B cell (primary cell): Measurements from ENCODE around the gene TET2. TPM values are rescaled to one million over a fixed set of nuclear protein-coding genes. Genes with fewer than 3 reads are reported as not detected.

Source experiments
- ATAC-seq: fragments of 200-7000 bp; cut with Tn5 transposase; one replicate; pipeline ENCODE4 v1.10.0; 2021; ENCODE audit warnings: low read depth, mild to moderate bottlenecking, moderate number of reproducible peaks, moderate library complexity
- CTCF ChIA-PET: fragments of 350-600 bp; sonication (Branson Sonifier 250); formaldehyde crosslinking; loops from one replicate; lab custom pipeline; 2021; ENCODE audit warnings: antibody characterized with exemption, inconsistent platforms; lab: Charles Lee
- POLR2A ChIA-PET: fragments of 350-600 bp; sonication (Branson Sonifier 250); formaldehyde crosslinking; loops from one replicate; lab custom pipeline; 2021; ENCODE audit warnings: antibody characterized with exemption; lab: Charles Lee
- DNase-seq: peaks from one replicate; pipeline ENCODE4 v3.0.0; 2013
- H2AFZ ChIP-seq: 2 replicates; pipeline ENCODE4 v1.6.1; 2012; ENCODE audit warnings: mild to moderate bottlenecking, low read depth, low read length; ENCODE audit not compliant: insufficient read depth, poor library complexity, severe bottlenecking
- H3K27ac ChIP-seq, 2 donors: 1 replicate in 1 of 2; 2 replicates in 1 of 2; pipeline ENCODE4 v1.5.1; 2012 to 2013; ENCODE audit warnings: low read length in 2 of 2, mild to moderate bottlenecking in 2 of 2, moderate library complexity in 1 of 2
- H3K27me3 ChIP-seq, 4 experiments: fragments of 200-600 bp in 1 of 4; sonication (generic) in 1 of 4; replicated peaks in 1 of 4; 1 replicate in 2 of 4; 2 replicates in 2 of 4; pipeline versions ENCODE4 v1.6.1 to v1.7.0; 2013 to 2016; ENCODE audit warnings: low read length in 3 of 4, mild to moderate bottlenecking in 2 of 4, mixed read lengths in 1 of 4, moderate library complexity in 1 of 4; ENCODE audit not compliant: insufficient read depth in 4 of 4, control insufficient read depth in 3 of 4; ENCODE audit errors: control extremely low read depth in 1 of 4
- H3K36me3 ChIP-seq, 2 experiments: replicated peaks in 1 of 2; 1 replicate in 1 of 2; 2 replicates in 1 of 2; pipeline versions ENCODE4 v1.6.1 to v1.7.1; 2013; ENCODE audit warnings: low read length in 1 of 2; ENCODE audit not compliant: insufficient read depth in 2 of 2, control insufficient read depth in 1 of 2; ENCODE audit errors: control extremely low read depth in 1 of 2, extremely low read depth in 1 of 2
- H3K4me1 ChIP-seq, 2 donors: fragments of 200-600 bp in 1 of 2; sonication (generic) in 1 of 2; 1 replicate in 1 of 2; 2 replicates in 1 of 2; pipeline versions ENCODE4 v1.5.1 to v1.6.1; 2013 to 2017; ENCODE audit warnings: low read length in 2 of 2; ENCODE audit not compliant: control insufficient read depth in 2 of 2, insufficient read depth in 2 of 2
- H3K4me2 ChIP-seq: replicated peaks from 2 replicates; pipeline ENCODE3; 2012; ENCODE audit warnings: mild to moderate bottlenecking, low read depth, low read length; ENCODE audit not compliant: poor library complexity, severe bottlenecking
- H3K4me3 ChIP-seq, 5 experiments: fragments of 200-600 bp in 1 of 5; sonication (generic) in 1 of 5; 1 replicate in 3 of 5; 2 replicates in 2 of 5; pipeline versions ENCODE4 v1.5.1 to v1.7.0; 2011 to 2016; ENCODE audit warnings: low read length in 4 of 5, mild to moderate bottlenecking in 4 of 5, low read depth in 2 of 5, control low read depth in 1 of 5, moderate library complexity in 1 of 5; ENCODE audit not compliant: insufficient read depth in 1 of 5; ENCODE audit errors: control extremely low read depth in 1 of 5, extremely low read depth in 1 of 5
- H3K79me2 ChIP-seq: fragments of 200-600 bp; sonication (generic); one replicate; pipeline ENCODE4 v1.6.0; 2016; ENCODE audit warnings: low read length; ENCODE audit not compliant: control insufficient read depth, insufficient read depth
- H3K9ac ChIP-seq: fragments of 200-600 bp; sonication (generic); 2 replicates; pipeline ENCODE4 v1.6.1; 2017; ENCODE audit warnings: mild to moderate bottlenecking, low read length, moderate library complexity
- H3K9me3 ChIP-seq, 3 donors: one replicate each; pipeline versions ENCODE4 v1.6.1 to v1.7.1; 2013; ENCODE audit warnings: low read length in 2 of 3; ENCODE audit not compliant: control insufficient read depth in 2 of 3, insufficient read depth in 1 of 3; ENCODE audit errors: control extremely low read depth in 1 of 3
- H4K20me1 ChIP-seq: 2 replicates; pipeline ENCODE4 v1.6.0; 2012; ENCODE audit warnings: mild to moderate bottlenecking, low read length; ENCODE audit not compliant: insufficient read depth, control insufficient read depth, poor library complexity, severe bottlenecking
- H3K27ac Mint-ChIP-seq: one replicate; pipeline ENCODE4 v1.8.0; 2021; ENCODE audit warnings: mixed read lengths
- H3K27me3 Mint-ChIP-seq: one replicate; pipeline ENCODE4 v1.8.0; 2021; ENCODE audit warnings: mixed read lengths
- H3K4me1 Mint-ChIP-seq: one replicate; pipeline ENCODE4 v1.8.0; 2021; ENCODE audit warnings: mixed read lengths
- H3K4me3 Mint-ChIP-seq: one replicate; pipeline ENCODE4 v1.8.0; 2021; ENCODE audit warnings: mixed read lengths
- H3K9me3 Mint-ChIP-seq: one replicate; pipeline ENCODE4 v1.8.0; 2022; ENCODE audit warnings: mixed read lengths; ENCODE audit not compliant: insufficient read depth
- EZH2 ChIP-seq: IDR thresholded peaks from 2 replicates; pipeline ENCODE4 v1.6.1; 2012; ENCODE audit warnings: borderline replicate concordance, low read depth, mild to moderate bottlenecking, moderate library complexity, low read length; ENCODE audit not compliant: insufficient read depth, poor library complexity, severe bottlenecking
- WGBS: methylation state at CpG from one replicate; pipeline ENCODE4 v1.1.5; 2013; ENCODE audit warnings: missing lambda C conversion rate; ENCODE audit not compliant: insufficient coverage; 5-methylcytosine and 5-hydroxymethylcytosine counted together
- intact Hi-C: fragments of 100-400 bp; cut with micrococcal nuclease; formaldehyde crosslinking; loops from one replicate; pipeline ENCODE4 v1.10.0; 2022
- polyA plus RNA-seq: library from polyadenylated mRNA; depleted of rRNA; stranded (reverse); fragments of >200 nt; gene quantifications from 2 replicates; pipeline ENCODE4 v1.2.3, GENCODE V29; 2012
- total RNA-seq, 2 donors: library from RNA; stranded (reverse); fragments of 120-200 nt in 1 of 2; gene quantifications; 1 replicate in 1 of 2; 2 replicates in 1 of 2; pipeline versions ENCODE4 v1.2.3 to v1.2.4, GENCODE V29; 2013 to 2022
- TF ChIP-seq, protein P1 (sequence below): fragments of 200-600 bp; IDR thresholded peaks from one replicate; pipeline ENCODE4 v1.8.0; 2022; ENCODE audit warnings: antibody characterized with exemption, mild to moderate bottlenecking

Gene TET2
- total and polyA plus RNA-seq, 2 donors (not counting 1 experiment from before 2014, with no cell fraction given), result 7.1 to 56.8 TPM

GRCh38 chr4:105318486-105318885 is 171.8 kb downstream of the TET2 start:
- H3K4me3 ChIP-seq, result no peak overlapping the region
- ATAC-seq (no peak), DNase-seq (no peak)
- no peaks in the 10 kb centered on the region for H3K79me2 ChIP-seq
- H2AFZ ChIP-seq, result no peak overlapping the region
- intact Hi-C loops, result no loop called here
- no peak overlapping the region for H3K27ac ChIP-seq
- Mint-ChIP-seq H3K4me3 (no peak overlapping the region), H3K27ac (no peak overlapping the region), H3K27me3 (no peaks in the 10 kb centered on the region), H3K4me1 (no peaks in the 10 kb centered on the region), H3K9me3 (no peaks in the 10 kb centered on the region)
- peaks cover 0 to 5% (median 0%) of the 10 kb centered on the region in 3 donors for H3K9me3 ChIP-seq
- no peak overlapping the region for H3K4me2 ChIP-seq
- ChIA-PET CTCF (no interaction called here), POLR2A (no interaction called here)
- no peaks in the 10 kb centered on the region for H3K4me1 ChIP-seq
- H3K27me3 ChIP-seq, result no peaks in the 10 kb centered on the region
- no CpG with 5 or more reads among the region's 1 CpG for WGBS
- no peaks in the 10 kb centered on the region for H4K20me1 ChIP-seq
- H3K9ac ChIP-seq, result no peak overlapping the region
- H3K36me3 ChIP-seq, result no peaks in the 10 kb centered on the region
- no peak for TF ChIP-seq EZH2
- TF ChIP-seq, protein P1, sequence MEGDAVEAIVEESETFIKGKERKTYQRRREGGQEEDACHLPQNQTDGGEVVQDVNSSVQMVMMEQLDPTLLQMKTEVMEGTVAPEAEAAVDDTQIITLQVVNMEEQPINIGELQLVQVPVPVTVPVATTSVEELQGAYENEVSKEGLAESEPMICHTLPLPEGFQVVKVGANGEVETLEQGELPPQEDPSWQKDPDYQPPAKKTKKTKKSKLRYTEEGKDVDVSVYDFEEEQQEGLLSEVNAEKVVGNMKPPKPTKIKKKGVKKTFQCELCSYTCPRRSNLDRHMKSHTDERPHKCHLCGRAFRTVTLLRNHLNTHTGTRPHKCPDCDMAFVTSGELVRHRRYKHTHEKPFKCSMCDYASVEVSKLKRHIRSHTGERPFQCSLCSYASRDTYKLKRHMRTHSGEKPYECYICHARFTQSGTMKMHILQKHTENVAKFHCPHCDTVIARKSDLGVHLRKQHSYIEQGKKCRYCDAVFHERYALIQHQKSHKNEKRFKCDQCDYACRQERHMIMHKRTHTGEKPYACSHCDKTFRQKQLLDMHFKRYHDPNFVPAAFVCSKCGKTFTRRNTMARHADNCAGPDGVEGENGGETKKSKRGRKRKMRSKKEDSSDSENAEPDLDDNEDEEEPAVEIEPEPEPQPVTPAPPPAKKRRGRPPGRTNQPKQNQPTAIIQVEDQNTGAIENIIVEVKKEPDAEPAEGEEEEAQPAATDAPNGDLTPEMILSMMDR, result no peak

DNA sequence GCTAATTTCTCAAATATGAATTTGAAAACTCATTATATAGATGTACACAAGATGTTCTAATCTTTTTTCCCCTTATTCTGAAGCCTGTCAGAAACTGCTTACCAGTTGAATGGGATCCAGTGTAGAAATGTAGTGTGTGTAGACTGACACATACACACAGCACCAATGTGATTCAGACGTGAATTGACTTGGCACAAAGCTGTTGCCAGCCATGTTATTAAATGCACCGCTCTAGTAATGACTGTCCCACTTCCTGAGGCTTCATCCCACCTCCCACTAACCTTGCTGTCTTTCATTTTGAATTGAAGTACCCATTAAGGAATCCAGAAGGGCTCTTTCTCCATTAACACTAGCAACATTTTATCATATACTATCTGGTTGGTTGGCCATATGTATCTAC is 180.5 kb downstream of the TET2 start:
- no peak overlapping the region for H3K27ac Mint-ChIP-seq
- DNase-seq (no peak), ATAC-seq (no peak)
- H3K27ac ChIP-seq, result no peak overlapping the region
- no peaks in the 10 kb centered on the region for H3K27me3 Mint-ChIP-seq
- no CpG with 5 or more reads among the region's 2 CpGs for whole genome bisulfite sequencing
- no peaks in the 10 kb centered on the region for H4K20me1 ChIP-seq
- no peak overlapping the region for H2AFZ ChIP-seq
- intact Hi-C loops, result no loop called here
- no peak overlapping the region for H3K4me3 Mint-ChIP-seq
- CTCF ChIA-PET, result no interaction called here
- no peaks in the 10 kb centered on the region for H3K9me3 ChIP-seq
- no peaks in the 10 kb centered on the region for H3K79me2 ChIP-seq
- H3K36me3 ChIP-seq, result no peaks in the 10 kb centered on the region
- no peaks in the 10 kb centered on the region for H3K4me1 Mint-ChIP-seq
- no peaks in the 10 kb centered on the region for H3K4me1 ChIP-seq
- no peak for TF ChIP-seq EZH2
- TF ChIP-seq, protein P1, result no peak
- no peaks in the 10 kb centered on the region for H3K27me3 ChIP-seq
- H3K4me3 ChIP-seq, result no peak overlapping the region
- H3K9ac ChIP-seq, result no peak overlapping the region
- POLR2A ChIA-PET, result no interaction called here
- no peaks in the 10 kb centered on the region for H3K9me3 Mint-ChIP-seq
- no peak overlapping the region for H3K4me2 ChIP-seq
